ENCODE measurements around the gene SLC8A3. TPM values are rescaled to one million over a fixed set of nuclear protein-coding genes. Genes with fewer than 3 reads are reported as not detected.

SLC8A3 gene
- total and polyA plus RNA-seq, 2 of the 13 experiments (the other 11 are each of a cell fraction or from before 2014, with no cell fraction given): 0.01 to 0.02 TPM

DNA sequence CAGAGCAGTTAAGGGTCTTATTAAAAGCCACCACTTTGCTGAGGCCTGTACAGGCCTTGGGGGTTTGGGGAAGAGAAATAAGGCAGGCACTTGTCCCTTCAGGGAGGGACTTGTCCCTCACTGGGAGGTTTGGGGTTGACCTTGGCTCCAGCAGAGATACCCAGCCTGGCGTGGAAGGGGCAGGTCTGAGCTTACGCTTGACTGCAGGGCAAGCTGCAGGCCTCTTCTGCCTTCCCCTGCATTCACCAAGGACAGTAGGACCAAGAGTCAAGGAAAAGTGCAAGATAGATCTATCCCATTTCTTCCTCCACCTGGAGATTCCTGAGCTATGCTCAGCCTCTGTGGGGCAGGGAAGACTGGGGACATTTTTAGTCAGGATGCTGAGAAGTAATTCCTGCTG is 155.2 kb downstream of the SLC8A3 start (continued):
- TF ChIP-seq, protein P1, sequence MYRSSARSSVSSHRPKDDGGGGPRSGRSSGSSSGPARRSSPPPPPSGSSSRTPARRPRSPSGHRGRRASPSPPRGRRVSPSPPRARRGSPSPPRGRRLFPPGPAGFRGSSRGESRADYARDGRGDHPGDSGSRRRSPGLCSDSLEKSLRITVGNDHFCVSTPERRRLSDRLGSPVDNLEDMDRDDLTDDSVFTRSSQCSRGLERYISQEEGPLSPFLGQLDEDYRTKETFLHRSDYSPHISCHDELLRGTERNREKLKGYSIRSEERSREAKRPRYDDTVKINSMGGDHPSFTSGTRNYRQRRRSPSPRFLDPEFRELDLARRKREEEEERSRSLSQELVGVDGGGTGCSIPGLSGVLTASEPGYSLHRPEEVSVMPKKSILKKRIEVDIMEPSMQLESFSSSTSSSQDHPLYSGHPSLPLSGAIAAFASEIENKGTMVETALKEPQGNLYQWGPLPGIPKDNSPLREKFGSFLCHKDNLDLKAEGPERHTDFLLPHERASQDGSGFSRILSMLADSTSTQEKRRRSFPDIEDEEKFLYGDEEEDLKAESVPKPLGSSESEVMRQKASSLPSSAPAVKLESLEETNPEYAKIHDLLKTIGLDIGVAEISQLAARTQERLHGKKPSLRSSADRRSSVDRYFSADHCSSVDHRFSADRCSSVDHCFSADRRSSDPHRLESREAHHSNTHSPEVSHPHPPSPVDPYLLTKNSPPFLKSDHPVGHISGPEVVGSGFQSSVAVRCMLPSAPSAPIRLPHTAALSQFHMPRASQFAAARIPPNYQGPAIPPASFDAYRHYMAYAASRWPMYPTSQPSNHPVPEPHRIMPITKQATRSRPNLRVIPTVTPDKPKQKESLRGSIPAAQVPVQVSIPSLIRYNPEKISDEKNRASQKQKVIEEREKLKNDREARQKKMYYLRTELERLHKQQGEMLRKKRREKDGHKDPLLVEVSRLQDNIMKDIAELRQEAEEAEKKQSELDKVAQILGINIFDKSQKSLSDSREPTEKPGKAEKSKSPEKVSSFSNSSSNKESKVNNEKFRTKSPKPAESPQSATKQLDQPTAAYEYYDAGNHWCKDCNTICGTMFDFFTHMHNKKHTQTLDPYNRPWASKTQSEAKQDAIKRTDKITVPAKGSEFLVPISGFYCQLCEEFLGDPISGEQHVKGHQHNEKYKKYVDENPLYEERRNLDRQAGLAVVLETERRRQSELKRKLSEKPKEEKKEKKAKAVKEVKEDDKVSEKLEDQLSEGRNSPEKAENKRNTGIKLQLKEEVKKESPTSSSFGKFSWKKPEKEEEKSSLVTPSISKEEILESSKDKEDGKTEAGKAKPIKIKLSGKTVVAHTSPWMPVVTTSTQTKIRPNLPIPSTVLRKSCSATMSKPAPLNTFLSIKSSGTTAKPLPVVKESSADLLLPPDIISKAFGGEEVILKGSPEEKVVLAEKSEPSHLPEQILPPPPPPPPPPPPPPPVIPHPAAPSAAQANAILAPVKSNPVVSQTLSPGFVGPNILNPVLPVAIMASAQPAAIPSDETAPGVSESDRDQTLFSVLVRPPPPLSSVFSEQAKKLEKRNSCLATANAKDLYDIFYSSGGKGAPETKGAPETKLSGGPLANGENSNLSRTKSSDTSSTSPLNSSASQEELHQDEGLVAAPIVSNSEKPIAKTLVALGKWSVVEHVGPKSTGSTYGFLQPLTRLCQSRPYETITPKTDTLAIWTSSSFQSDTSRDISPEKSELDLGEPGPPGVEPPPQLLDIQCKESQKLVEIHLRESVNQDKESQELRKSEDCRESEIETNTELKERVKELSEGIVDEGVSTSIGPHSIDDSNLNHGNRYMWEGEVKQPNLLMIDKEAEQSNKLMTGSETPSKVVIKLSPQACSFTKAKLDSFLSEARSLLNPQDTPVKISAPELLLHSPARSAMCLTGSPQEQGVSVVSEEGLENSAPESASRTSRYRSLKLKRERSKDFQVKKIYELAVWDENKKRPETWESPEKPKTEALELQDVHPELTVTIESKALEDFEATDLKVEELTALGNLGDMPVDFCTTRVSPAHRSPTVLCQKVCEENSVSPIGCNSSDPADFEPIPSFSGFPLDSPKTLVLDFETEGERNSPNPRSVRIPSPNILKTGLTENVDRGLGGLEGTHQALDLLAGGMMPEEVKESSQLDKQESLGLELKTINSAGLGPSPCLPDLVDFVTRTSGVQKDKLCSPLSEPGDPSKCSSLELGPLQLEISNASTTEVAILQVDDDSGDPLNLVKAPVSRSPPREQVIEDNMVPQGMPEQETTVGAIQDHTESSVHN (CRISPR knock-in tag; IDR thresholded peaks at IDR 0.05): no peak
- TF ChIP-seq ZNF263 (CRISPR knock-in tag; IDR thresholded peaks at IDR 0.05): no peak

DNA sequence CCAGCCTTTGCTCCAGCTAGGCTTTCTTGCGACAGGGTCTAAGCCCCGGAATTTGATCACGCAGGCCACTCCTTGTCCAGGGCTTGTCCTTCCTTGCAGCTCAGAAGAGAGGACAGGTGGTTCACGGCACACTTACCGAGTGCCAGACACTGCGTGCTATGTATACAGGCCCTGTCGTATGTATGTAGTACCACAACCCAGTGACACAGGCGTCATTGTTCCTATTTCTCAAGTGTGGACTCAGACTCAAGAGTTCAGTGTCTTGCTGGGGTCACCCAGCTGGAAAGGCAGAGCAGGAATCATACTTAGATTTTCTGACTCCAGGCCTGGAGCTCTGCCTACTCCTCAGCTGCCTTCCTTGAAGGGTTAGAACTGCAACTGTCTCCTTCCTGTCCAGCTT is 155.6 kb downstream of the SLC8A3 start:
- H3K9ac ChIP-seq (ENCODE audit: insufficient read depth, low read depth, low read length): no peak overlapping the region
- in situ Hi-C loops (cut with HindIII; ENCODE audit: extremely low pct_ligation_motif_present, low pct_unique_long_range_greater_than_20kb) (loop anchor here (5.0 kb wide), 1 partner anchor 306 kb away; no protein-coding TSS in a partner anchor), intact Hi-C loops (cut with micrococcal nuclease; ENCODE audit: unreplicated experiment) (no loop called here)
- DNase-seq (ENCODE audit: low spot score) (no peak), FAIRE-seq (no peak), ATAC-seq (peak; percentile 14; the same call in 1 of the 3 replicates)
- no peaks in the 10 kb centered on the region for H3K79me2 ChIP-seq (ENCODE audit: insufficient read depth, low read length)
- no peaks in the 10 kb centered on the region for H4K20me1 ChIP-seq (ENCODE audit: insufficient read depth, low read length)
- H3K4me2 ChIP-seq (ENCODE audit: low read depth, low read length): no peak overlapping the region
- ChIA-PET POLR2A (interaction anchor here (1.0 kb wide), 1 partner anchor 15 kb away, joined by 4 read pairs; no protein-coding TSS in a partner anchor), CTCF (ENCODE audit: low intra/inter-chr PET ratio, low total read pairs) (no interaction called here)
- WGBS (ENCODE audit: low lambda C conversion rate): 83% methylated on average over 6 of the region's 8 CpGs
- no peak overlapping the region for H3K27ac ChIP-seq (ENCODE audit: extremely low read length, insufficient read depth, low read length)
- H3K9me3 ChIP-seq (ENCODE audit: low read length): no peaks in the 10 kb centered on the region
- H2AFZ ChIP-seq (ENCODE audit: low read length): no peak overlapping the region
- BruUV-seq (replicated peaks): no TSS peak
- H3K4me1 ChIP-seq (ENCODE audit: insufficient read depth, low read length): peaks cover 17% of the 10 kb centered on the region
- no peaks in the 10 kb centered on the region for H3K27me3 ChIP-seq (ENCODE audit: control insufficient read depth in 1 of 2, insufficient read depth in 2 of 2, low read length in 2 of 2)
- H3K36me3 ChIP-seq (replicated peaks in 1 of 2; ENCODE audit: control insufficient read depth in 1 of 2, insufficient read depth in 2 of 2, low read length in 2 of 2): peaks cover 3 to 15% of the 10 kb centered on the region in 2 experiments; a peak in 4 of 5 replicates
- H3K4me3 ChIP-seq (replicated peaks in 1 of 3; ENCODE audit: insufficient read depth in 1 of 3, low read depth in 2 of 3, low read length in 3 of 3): no peak overlapping the region
- TF ChIP-seq, protein P2, sequence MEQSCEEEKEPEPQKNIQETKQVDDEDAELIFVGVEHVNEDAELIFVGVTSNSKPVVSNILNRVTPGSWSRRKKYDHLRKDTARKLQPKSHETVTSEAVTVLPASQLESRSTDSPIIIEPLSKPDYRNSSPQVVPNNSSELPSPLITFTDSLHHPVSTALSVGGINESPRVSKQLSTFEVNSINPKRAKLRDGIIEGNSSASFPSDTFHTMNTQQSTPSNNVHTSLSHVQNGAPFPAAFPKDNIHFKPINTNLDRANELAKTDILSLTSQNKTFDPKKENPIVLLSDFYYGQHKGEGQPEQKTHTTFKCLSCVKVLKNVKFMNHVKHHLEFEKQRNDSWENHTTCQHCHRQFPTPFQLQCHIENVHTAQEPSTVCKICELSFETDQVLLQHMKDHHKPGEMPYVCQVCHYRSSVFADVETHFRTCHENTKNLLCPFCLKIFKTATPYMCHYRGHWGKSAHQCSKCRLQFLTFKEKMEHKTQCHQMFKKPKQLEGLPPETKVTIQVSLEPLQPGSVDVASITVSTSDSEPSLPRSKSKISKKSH (CRISPR knock-in tag; IDR thresholded peaks at IDR 0.05; ENCODE audit: borderline replicate concordance): no peak
- TF ChIP-seq, protein P3, sequence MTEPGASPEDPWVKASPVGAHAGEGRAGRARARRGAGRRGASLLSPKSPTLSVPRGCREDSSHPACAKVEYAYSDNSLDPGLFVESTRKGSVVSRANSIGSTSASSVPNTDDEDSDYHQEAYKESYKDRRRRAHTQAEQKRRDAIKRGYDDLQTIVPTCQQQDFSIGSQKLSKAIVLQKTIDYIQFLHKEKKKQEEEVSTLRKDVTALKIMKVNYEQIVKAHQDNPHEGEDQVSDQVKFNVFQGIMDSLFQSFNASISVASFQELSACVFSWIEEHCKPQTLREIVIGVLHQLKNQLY (CRISPR knock-in tag; IDR thresholded peaks at IDR 0.05): no peak
- TF ChIP-seq NCOA5 (CRISPR knock-in tag; IDR thresholded peaks at IDR 0.05) (no peak), MEIS2 (CRISPR knock-in tag; IDR thresholded peaks at IDR 0.05) (no peak), ZNF180 (CRISPR knock-in tag; IDR thresholded peaks at IDR 0.05; ENCODE audit: borderline replicate concordance, low read depth) (no peak), PPARG (CRISPR knock-in tag; conservative IDR thresholded peaks at IDR 0.05) (no peak), RFX3 (CRISPR knock-in tag; IDR thresholded peaks at IDR 0.05) (no peak), ZC3H13 (CRISPR knock-in tag; IDR thresholded peaks at IDR 0.05) (no peak)
- TF ChIP-seq, protein P4, sequence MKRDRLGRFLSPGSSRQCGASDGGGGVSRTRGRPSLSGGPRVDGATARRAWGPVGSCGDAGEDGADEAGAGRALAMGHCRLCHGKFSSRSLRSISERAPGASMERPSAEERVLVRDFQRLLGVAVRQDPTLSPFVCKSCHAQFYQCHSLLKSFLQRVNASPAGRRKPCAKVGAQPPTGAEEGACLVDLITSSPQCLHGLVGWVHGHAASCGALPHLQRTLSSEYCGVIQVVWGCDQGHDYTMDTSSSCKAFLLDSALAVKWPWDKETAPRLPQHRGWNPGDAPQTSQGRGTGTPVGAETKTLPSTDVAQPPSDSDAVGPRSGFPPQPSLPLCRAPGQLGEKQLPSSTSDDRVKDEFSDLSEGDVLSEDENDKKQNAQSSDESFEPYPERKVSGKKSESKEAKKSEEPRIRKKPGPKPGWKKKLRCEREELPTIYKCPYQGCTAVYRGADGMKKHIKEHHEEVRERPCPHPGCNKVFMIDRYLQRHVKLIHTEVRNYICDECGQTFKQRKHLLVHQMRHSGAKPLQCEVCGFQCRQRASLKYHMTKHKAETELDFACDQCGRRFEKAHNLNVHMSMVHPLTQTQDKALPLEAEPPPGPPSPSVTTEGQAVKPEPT (CRISPR knock-in tag; IDR thresholded peaks at IDR 0.05; ENCODE audit: low read depth): no peak
